GM19438 (cell line): ENCODE results near the gene RALGPS1.
"Not testable (repeated sequence)": the region's sequence is repeated elsewhere in the genome, so short reads cannot be mapped to it uniquely, and the experiment has no call there.

Source experiments
- ATAC-seq: cut with Tn5 transposase; IDR thresholded peaks from one replicate; pipeline ENCODE4 v1.9.1; 2021; ENCODE audit warnings: low read depth; ENCODE audit not compliant: unreplicated experiment

The RALGPS1 gene

GRCh38 chr9:127166111-127166510, 251.5 kb downstream of the RALGPS1 start:
- no peak for ATAC-seq

GRCh38 chr9:127166651-127167524, 252.3 kb downstream of the RALGPS1 start:
- ATAC-seq: peak; percentile 64

GRCh38 chr9:127167560-127168326, 253.2 kb downstream of the RALGPS1 start:
- ATAC-seq: no peak

GRCh38 chr9:127168756-127169574, 254.4 kb downstream of the RALGPS1 start:
- ATAC-seq: no peak

GRCh38 chr9:127169575-127169883, 254.9 kb downstream of the RALGPS1 start:
- no peak for ATAC-seq

- ATAC-seq: no peak
These were observed 255.5 kb downstream of the RALGPS1 start for GRCh38 chr9:127170103-127170502.

- no peak for ATAC-seq
These were observed 256.1 kb downstream of the RALGPS1 start for GRCh38 chr9:127170652-127171051.

GRCh38 chr9:127171348-127171747, 256.8 kb downstream of the RALGPS1 start:
- ATAC-seq: not testable (repeated sequence)

- no peak for ATAC-seq
These were observed 257.6 kb downstream of the RALGPS1 start for GRCh38 chr9:127172066-127172707.

GRCh38 chr9:127173063-127173462, 258.5 kb downstream of the RALGPS1 start:
- ATAC-seq: no peak

- no peak for ATAC-seq
These were observed 260.1 kb downstream of the RALGPS1 start for GRCh38 chr9:127174386-127175318.

GRCh38 chr9:127175319-127175715, 260.7 kb downstream of the RALGPS1 start:
- ATAC-seq: no peak

GRCh38 chr9:127175764-127176163, 261.2 kb downstream of the RALGPS1 start:
- no peak for ATAC-seq

- ATAC-seq: no peak
These were observed 262.0 kb downstream of the RALGPS1 start for GRCh38 chr9:127176631-127177030.

GRCh38 chr9:127177231-127177630, 262.6 kb downstream of the RALGPS1 start:
- ATAC-seq: no peak

- no peak for ATAC-seq
These were observed 263.2 kb downstream of the RALGPS1 start for GRCh38 chr9:127177665-127178265.

GRCh38 chr9:127178686-127179632, 264.4 kb downstream of the RALGPS1 start:
- ATAC-seq: no peak
